HG03460 (cell line): ENCODE data around the gene CHKB.
"Not testable (repeated sequence)": the region's sequence is repeated elsewhere in the genome, so short reads cannot be mapped to it uniquely, and the experiment has no call there.

Experiments used
- ATAC-seq: cut with Tn5 transposase; IDR thresholded peaks from one replicate; pipeline ENCODE4 v1.9.1; 2021; ENCODE audit not compliant: unreplicated experiment

The CHKB gene

GRCh38 chr22:50550395-50550794, 32.3 kb downstream of the CHKB start:
- no peak for ATAC-seq

- ATAC-seq: no peak
These were observed 33.5 kb downstream of the CHKB start for GRCh38 chr22:50548921-50549790.

DNA sequence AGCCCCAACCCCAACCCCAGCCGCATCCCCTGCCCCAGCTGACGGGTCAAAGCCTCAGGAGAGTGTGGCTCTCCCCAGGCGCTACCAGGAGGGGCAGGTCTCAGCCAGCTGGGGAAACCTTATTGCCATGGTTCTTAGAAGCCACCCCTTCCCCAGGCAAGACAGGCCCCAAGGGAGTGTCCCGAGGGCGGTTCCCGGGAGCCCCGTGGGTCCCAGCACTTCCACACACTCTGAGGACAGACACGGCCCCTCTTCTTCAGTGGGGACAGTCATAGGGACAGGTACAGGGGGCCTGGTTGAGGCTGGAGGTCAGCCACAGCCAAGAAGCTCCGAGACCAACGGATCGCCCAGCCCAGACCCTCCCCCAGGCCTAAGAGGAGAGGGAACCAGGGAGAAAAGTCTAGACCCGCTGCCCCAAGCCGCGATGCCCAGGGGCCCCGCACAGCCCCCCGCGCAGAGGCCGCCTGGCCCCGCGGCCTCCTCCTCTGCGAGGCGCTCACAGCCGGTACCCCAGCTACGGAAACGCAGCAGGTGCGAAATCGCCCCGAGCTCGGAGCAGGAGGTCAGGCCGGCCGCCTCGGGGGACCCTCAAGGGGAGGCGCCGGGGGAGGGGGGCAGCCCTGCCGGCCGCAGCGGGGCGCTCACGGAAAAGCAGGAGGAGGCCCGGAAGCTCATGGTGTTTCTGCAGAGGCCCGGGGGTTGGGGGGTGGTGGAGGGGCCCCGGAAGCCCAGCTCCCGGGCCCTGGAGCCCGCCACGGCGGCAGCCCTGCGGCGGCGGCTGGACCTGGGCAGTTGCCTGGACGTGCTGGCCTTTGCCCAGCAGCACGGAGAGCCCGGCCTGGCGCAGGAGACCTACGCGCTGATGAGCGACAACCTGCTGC, 34.4 kb downstream of the CHKB start:
- ATAC-seq: no peak

GRCh38 chr22:50547263-50547985, 35.2 kb downstream of the CHKB start:
- no peak for ATAC-seq

DNA sequence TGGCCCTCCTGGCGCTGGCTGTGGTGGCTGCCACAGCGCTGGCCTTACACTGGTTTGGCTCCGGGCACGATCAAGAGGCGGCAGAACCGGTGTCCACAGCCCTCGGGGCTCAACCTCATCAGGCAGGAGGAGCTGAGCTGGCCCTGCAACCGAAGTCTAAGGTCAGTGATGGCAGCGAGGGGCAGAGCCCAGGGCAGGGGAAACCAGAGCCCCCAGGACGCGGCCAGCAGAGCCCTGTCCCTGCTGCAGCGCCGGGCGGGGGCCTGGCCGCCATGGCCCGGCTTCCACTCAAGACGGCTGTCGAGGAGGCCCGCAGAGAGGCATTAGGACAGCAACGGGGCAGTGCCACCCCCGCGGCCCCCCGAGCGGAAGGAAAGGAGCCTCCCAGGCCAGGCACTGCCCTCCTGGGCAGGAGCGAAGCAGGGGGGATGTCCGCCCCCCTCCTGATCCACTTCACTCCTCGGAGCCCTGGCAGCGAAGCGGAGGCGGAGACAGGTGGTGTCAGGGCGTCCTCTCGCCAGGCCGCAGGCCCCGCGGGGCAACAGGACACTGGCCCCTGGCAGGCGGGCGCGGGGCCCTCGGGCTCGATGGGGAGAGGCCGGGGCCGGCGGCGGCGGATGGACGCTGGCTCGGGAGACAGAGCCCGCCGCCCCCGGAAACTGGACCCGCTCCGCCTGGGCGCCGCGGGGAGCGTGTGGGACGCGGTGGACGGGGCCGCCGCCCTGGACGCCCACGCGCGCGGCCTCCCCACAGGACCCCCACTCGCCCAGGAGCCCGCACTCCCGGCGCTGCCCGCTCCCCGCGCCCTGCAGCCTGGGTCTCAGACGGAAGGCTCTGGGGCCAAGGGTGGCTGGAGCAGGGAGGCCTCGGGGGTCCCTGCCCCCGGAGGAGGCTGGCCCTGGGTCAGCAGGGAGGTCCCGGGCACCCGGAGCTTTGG, 36.1 kb downstream of the CHKB start:
- no peak for ATAC-seq

DNA sequence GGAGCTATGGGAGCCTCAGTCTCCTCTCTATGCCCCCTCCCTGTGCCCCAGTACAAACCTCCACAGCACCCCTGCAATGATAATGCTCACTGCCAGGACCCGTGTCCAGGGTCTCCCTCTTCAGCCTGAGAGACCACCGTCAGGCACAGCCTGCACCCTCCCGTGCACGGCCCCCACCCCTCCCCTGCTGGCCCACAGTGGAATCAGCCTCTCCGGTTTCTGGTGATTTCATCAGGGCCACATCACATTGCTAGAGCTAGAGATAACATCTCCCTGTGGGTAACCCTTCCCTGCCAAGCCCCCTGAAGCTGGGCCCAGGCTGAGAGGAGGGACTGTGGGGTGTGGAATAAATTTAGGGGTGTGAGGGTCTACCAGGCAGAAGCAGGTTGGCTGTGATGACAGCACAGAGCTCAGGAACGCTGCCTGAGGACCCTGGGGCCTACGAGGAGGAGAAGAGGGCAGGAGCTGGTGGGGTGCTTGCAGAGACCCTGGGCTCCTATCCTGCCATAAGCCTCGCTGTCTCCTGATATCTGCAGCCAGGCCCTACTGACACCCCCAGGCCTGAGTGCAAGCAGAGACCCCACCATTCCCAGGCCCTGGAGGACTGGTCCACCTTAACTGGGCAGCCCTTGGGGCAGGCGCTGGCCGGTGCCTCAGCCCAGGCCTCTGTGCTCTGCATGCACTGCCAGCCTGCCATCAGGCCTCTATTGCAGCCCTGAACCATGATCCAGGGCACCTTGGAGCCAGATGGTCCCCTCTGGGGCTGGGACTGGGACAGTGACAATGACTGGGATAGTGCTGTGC, 36.9 kb downstream of the CHKB start, which contains the start of gene KLHDC7B:
Gene KLHDC7B (plus strand): TSS at position 378 of the 804 bp plus-strand sequence. CDS start 345 bp downstream, at position 723.
- ATAC-seq: no peak

GRCh38 chr22:50544746-50545253, 37.8 kb downstream of the CHKB start:
- no peak for ATAC-seq

- ATAC-seq: no peak
These were observed 38.4 kb downstream of the CHKB start for GRCh38 chr22:50544078-50544745.

DNA sequence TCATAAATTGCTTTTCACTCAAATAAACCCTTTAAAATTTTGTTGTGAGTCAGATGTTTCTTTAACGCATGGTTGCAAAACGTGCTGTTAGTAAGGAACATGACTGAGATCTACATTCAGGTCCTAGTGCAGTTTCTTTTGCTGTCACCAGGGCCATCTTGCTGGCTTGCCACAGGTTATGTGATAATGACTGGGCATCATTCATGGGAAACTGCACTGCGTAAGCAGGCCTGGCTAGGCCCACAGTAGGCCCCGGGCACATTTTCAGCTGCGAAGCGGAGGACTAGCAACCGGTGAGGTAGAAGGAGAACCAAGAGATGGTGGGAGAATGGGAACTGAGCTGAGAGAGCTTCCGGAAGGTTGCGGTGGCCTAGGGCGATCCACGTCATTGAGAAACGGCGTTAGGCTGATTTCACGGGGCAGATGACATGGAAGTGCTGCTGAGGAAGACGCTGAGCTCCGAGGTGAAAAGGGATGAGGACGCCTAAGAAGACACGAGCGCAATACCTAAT, 40.2 kb downstream of the CHKB start:
- no peak for ATAC-seq

- not testable (repeated sequence) for ATAC-seq
These were observed 41.0 kb downstream of the CHKB start for GRCh38 chr22:50541667-50542026.

- ATAC-seq: no peak
These were observed 42.3 kb downstream of the CHKB start for GRCh38 chr22:50540381-50540780.

DNA sequence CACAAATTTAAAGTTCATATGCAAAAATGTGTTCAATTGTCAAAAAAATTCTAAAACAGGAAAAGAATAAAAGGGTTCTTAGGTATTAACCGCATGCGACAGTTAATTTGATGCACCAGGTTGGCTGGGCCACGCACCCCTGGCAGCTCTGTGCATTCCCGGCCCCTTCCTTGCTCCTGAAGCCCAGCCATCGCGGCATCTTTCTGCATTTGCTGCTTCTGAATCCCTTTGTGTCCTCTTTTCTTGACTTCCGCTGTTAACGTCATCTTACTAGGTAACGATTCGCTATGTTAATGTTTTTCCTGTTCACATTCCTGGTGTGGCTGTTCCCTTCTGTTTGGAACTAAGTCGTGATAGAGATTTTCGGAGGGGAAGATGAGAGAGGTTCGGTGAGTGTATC, 44.9 kb downstream of the CHKB start:
- no peak for ATAC-seq

- no peak for ATAC-seq
These were observed 46.4 kb downstream of the CHKB start for GRCh38 chr22:50536226-50536625.

GRCh38 chr22:50535113-50535512, 47.5 kb downstream of the CHKB start:
- no peak for ATAC-seq

DNA sequence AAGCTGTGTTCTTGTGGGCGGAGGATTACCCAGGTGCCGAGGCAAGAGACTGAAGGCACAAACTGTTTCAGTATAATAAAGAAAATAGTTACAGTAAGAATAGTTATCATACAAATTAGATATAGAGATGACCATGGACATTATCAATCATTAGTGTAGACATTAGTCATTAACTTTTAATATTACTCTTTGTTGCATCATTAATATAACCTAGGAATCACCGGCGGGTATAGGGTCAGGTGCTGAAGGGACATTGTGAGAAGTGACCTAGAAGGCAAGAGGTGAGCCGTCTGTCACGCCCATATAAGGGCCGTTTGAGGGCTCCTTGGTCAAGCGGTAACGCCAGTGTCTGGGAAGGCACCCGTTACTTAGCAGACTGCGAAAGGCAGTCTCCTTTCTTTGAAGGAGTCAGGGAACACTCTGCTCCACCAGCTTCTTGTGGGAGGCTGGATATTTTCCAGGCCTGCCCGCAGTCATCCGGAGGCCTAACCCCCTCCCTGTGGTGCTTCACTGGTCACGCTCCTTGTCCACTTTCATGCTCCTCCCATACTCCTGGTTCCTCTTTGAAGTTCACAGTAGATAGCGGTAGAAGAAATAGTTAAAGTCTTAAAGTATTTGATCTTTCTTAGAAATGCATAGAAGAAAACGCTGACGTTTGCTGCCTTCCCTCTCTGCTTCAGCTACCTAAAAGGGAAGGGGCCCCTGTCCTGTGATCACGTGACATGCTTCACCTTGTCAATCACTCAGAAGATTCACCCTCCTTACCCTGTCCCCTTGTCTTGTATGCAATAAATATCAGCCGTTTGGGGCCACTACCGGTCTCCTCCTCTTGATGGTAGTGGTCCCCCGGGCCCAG, 48.6 kb downstream of the CHKB start:
- not testable (repeated sequence) for ATAC-seq

DNA sequence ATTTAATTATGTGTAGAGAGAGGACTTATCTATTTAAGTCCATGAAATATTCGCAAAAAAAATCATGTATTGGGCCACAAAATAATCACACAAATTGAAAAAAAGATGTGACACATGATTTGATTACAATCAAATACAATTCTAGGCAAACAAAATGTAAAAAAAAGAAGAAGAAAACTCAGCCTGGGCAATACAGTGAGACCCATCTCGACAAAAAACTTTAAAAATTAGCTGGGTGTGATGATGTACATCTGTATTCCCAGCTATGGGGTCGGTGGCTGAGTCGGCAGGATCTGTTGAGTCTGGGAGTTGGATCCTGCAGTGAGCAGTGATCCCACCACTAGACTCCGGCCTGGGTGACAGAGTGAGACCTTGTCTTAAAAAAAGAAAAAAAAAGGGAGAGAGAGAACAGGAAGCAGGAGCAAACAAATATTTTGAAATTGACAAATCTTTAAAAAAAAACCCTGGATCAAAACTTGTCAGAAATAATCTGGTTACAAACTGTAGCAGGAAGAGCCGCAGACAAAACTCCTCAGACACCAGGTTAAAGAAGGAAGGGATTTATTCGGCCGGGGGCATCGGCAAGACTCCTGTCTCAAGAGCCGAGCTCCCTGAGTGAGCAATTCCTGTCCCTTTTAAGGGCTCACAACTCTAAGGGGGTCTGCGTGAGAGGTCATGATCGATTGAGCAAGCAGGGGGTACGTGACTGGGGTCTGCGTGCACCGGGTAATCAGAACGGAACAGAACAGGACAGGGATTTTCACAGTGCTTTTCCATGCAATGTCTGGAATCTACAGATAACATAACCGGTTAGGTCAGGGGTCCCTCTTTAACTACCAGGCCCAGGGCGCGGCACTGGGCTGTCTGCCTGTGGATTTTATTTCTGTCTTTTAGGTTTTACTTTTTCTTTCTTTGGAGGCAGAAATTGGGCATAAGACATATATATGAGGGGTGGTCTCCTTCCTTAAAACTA, 49.5 kb downstream of the CHKB start:
- no peak for ATAC-seq
